ENCODE data around the gene CLPTM1L.
"Not testable (repeated sequence)": the region's sequence is repeated elsewhere in the genome, so short reads cannot be mapped to it uniquely, and the experiment has no call there.

CLPTM1L gene

DNA sequence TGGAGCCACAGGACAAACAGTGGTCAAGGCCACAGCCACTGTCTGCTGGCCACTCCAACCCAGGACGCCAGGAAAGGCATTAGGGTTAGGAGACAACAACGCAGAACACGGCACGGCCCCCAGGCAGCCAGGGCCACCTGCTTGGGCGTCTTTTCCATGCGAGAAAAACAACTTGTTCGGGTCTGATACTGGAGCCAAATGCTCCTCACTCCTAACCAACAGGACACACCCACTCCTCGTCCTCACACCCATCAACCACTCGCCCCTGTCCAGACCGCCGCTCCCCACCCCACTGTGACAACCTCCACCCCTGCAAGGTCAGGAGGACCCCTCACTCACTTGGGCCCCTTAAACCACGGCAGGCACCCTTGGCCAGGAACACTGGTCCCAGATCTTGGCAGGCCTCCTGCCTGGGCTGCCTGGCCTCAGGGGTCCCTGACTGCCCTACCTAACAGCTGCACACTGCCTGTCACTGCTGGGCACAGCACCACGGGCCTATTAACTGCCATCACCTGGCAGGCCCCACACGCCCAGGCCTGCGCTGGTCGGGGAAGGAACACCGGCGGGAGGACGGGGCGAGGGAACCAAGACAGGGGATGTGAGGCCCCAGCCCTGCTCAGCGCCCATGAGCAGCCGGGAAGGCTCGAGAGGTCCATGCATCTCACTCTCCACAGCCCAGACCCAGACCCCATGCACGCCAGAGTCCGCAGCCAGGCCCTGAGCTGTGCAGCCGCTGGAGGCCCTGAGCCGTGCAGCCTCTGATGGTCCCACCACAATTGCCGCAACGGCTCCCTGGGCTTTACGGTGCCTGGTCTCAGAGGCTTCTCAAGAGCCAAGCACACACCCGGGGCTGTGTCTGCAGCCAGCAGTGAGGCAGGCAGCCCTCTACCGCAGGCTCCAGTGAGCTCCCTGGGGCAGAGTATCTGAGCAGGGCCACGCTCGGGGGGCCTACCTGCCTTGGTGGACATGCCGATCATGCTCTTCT lies 13.8 kb downstream of the CLPTM1L start:
- Mint-ChIP-seq H3K36me3 (ENCODE audit: insufficient read depth) (peaks cover 26% of the 10 kb centered on the region), H3K4me1 (peaks cover 19% of the 10 kb centered on the region), H3K9me3 (no peaks in the 10 kb centered on the region), H3K4me3 (no peak overlapping the region), H3K27me3 (no peaks in the 10 kb centered on the region), H3K27ac (ENCODE audit: low read depth) (no peak overlapping the region)
- ATAC-seq (replicated peaks; ENCODE audit: extremely low read depth, poor library complexity, severe bottlenecking), result no peak
- no peak for DNase-seq (ENCODE audit: low spot score in 2 of 2)

DNA sequence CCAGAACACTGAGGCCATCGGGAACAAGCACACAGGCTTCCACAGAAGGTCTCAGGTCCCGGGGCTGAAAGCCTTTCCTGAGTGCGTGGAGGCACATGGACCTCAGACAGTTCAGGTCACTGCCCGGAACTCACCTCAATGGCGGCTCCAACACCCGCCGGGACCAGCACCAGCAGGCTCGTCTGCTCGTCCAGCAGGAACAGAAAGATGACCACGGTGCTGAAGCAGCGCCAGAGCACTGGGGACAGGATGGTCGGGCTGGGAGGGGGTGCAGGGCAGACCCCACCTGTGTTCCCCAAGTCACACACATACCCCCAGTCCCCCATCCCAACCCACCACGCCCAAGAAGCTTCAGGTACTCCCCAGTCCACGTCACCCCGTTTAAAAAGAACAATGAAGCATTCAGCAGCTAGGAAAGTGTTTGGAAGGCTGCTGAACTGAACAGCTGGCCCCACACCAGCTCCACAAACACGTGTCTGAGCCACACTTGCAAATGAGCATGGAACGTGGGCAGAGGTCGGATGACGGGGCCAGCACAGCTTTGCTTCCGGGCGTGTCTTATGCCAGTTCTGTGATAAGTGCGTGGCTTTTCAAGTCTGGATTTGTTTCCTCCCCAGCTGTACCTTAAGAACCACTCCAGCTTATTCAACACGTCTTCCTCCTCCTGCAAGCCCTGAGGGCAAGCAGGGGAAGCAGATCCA lies 14.6 kb downstream of the CLPTM1L start:
- ATAC-seq (replicated peaks; ENCODE audit: extremely low read depth, poor library complexity, severe bottlenecking) (no peak), DNase-seq (ENCODE audit: low spot score in 2 of 2) (no peak)
- no peaks in the 10 kb centered on the region for H3K27me3 Mint-ChIP-seq
- peaks cover 21% of the 10 kb centered on the region for H3K4me1 Mint-ChIP-seq
- H3K9me3 Mint-ChIP-seq, result no peaks in the 10 kb centered on the region
- H3K27ac Mint-ChIP-seq (ENCODE audit: low read depth), result peak overlapping the region; percentile 33
- H3K36me3 Mint-ChIP-seq (ENCODE audit: insufficient read depth), result peaks cover 22% of the 10 kb centered on the region
- H3K4me3 Mint-ChIP-seq, result no peak overlapping the region

GRCh38 chr5:1329111-1329579 lies 15.8 kb downstream of the CLPTM1L start:
- H3K27me3 Mint-ChIP-seq, result no peaks in the 10 kb centered on the region
- no peak for DNase-seq (ENCODE audit: low spot score in 2 of 2)
- ATAC-seq (replicated peaks; ENCODE audit: extremely low read depth, poor library complexity, severe bottlenecking), result no peak
- H3K4me1 Mint-ChIP-seq, result peaks cover 21% of the 10 kb centered on the region
- H3K36me3 Mint-ChIP-seq (ENCODE audit: insufficient read depth), result peaks cover 14% of the 10 kb centered on the region
- no peaks in the 10 kb centered on the region for H3K9me3 Mint-ChIP-seq
- no peak overlapping the region for H3K27ac Mint-ChIP-seq (ENCODE audit: low read depth)
- no peak overlapping the region for H3K4me3 Mint-ChIP-seq

- Mint-ChIP-seq H3K27ac (ENCODE audit: low read depth) (peak overlapping the region; percentile 7), H3K4me1 (peaks cover 21% of the 10 kb centered on the region), H3K36me3 (ENCODE audit: insufficient read depth) (peaks cover 15% of the 10 kb centered on the region)
- H3K4me3 Mint-ChIP-seq; ATAC-seq (replicated peaks; ENCODE audit: extremely low read depth, poor library complexity, severe bottlenecking); H3K27me3 Mint-ChIP-seq; DNase-seq (ENCODE audit: low spot score in 2 of 2); H3K9me3 Mint-ChIP-seq: not testable (repeated sequence)
These were observed 16.4 kb downstream of the CLPTM1L start for GRCh38 chr5:1328237-1329110.

GRCh38 chr5:1326901-1327756 lies 17.8 kb downstream of the CLPTM1L start:
- ATAC-seq (replicated peaks; ENCODE audit: extremely low read depth, poor library complexity, severe bottlenecking); H3K9me3 Mint-ChIP-seq; DNase-seq (ENCODE audit: low spot score in 2 of 2); H3K4me3 Mint-ChIP-seq; H3K27me3 Mint-ChIP-seq: not testable (repeated sequence)
- Mint-ChIP-seq H3K27ac (ENCODE audit: low read depth) (peak overlapping the region; percentile 63), H3K36me3 (ENCODE audit: insufficient read depth) (peaks cover 16% of the 10 kb centered on the region), H3K4me1 (peaks cover 21% of the 10 kb centered on the region)

DNA sequence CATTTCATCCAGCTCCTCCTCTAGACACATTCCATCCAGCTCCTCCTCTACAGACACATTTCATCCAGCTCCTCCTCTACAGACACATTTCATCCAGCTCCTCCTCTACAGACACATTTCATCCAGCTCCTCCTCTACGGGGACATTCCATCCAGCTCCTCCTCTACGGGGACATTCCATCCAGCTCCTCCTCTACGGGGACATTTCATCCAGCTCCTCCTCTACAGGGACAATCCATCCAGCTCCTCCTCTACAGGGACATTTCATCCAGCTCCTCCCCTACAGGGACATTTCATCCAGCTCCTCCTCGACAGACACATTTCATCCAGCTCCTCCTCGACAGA lies 18.4 kb downstream of the CLPTM1L start:
- Mint-ChIP-seq H3K27ac (ENCODE audit: low read depth) (peak overlapping the region; percentile 13), H3K4me1 (peaks cover 21% of the 10 kb centered on the region), H3K36me3 (ENCODE audit: insufficient read depth) (peaks cover 13% of the 10 kb centered on the region)
- not testable (repeated sequence) for H3K4me3 Mint-ChIP-seq; ATAC-seq (replicated peaks; ENCODE audit: extremely low read depth, poor library complexity, severe bottlenecking); H3K9me3 Mint-ChIP-seq; DNase-seq (ENCODE audit: low spot score in 2 of 2); H3K27me3 Mint-ChIP-seq

DNA sequence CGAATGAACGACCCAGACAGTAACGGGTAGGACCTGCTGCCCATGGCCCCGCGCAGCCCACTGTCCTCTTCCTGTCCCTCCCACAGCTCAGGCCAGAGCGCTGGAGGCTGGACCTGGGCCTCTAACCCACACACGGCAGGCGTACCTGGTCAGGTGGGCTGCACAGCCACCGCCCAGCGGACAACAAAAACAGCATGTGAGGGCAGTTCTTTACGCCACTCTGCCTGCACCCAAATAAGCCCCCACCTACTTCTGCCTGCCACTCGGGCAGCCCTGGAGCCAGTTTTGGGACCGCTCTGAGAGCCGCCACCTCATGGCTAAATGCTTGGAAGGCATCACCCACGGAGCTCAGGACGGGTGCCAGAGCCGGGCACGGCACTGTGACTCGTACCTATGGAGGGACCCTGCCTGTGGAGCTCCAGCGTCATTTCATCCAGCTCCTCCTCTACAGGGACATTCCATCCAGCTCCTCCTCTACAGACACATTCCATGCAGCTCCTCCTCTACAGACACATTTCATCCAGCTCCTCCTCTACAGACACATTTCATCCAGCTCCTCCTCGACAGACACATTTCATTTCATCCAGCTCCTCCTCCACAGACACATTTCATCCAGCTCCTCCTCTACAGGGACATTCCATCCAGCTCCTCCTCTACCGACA lies 18.9 kb downstream of the CLPTM1L start:
- ATAC-seq (replicated peaks; ENCODE audit: extremely low read depth, poor library complexity, severe bottlenecking) (no peak), DNase-seq (ENCODE audit: low spot score in 2 of 2) (no peak)
- Mint-ChIP-seq H3K4me3 (no peak overlapping the region), H3K4me1 (peaks cover 21% of the 10 kb centered on the region), H3K36me3 (ENCODE audit: insufficient read depth) (peaks cover 13% of the 10 kb centered on the region), H3K27ac (ENCODE audit: low read depth) (peak overlapping the region; percentile 13), H3K9me3 (no peaks in the 10 kb centered on the region), H3K27me3 (no peaks in the 10 kb centered on the region)

DNA sequence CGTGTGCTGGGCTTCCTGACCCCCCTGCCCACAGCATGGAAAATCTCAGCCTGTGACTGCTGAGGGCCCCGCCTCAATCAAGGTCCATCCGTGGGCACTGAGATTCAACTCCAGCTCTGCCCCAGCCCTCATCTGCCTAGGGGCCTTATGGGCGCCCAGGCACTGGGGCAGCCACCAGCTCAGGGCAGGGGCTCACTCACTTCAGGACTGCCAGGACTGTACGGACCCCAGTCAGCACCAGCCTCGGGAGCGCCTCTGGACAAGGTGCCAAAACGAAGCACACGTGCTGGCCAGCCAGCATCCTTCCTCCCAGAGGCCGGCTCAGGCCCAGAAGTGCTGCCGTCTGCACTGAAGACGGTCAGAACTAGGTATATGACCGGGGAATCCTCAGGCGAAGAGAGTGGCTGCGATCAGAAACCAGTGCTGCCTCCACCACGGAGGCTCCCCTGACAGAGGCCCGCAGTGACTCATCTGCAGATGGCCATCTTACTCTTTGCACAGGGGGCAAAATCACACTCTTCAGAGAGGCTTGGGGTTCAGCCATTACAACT lies 19.6 kb downstream of the CLPTM1L start:
- peaks cover 15% of the 10 kb centered on the region for H3K36me3 Mint-ChIP-seq (ENCODE audit: insufficient read depth)
- H3K9me3 Mint-ChIP-seq, result no peaks in the 10 kb centered on the region
- no peak for DNase-seq (ENCODE audit: low spot score in 2 of 2)
- H3K27ac Mint-ChIP-seq (ENCODE audit: low read depth), result no peak overlapping the region
- H3K4me3 Mint-ChIP-seq, result no peak overlapping the region
- no peaks in the 10 kb centered on the region for H3K27me3 Mint-ChIP-seq
- no peak for ATAC-seq (replicated peaks; ENCODE audit: extremely low read depth, poor library complexity, severe bottlenecking)
- peaks cover 21% of the 10 kb centered on the region for H3K4me1 Mint-ChIP-seq

- Mint-ChIP-seq H3K27me3 (no peaks in the 10 kb centered on the region), H3K4me3 (no peak overlapping the region), H3K36me3 (ENCODE audit: insufficient read depth) (peaks cover 15% of the 10 kb centered on the region), H3K9me3 (no peaks in the 10 kb centered on the region), H3K4me1 (peaks cover 21% of the 10 kb centered on the region), H3K27ac (ENCODE audit: low read depth) (no peak overlapping the region)
- DNase-seq (ENCODE audit: low spot score in 2 of 2) (no peak), ATAC-seq (replicated peaks; ENCODE audit: extremely low read depth, poor library complexity, severe bottlenecking) (no peak)
These were observed 20.1 kb downstream of the CLPTM1L start for GRCh38 chr5:1324719-1325190.

- H3K4me3 Mint-ChIP-seq, result no peak overlapping the region
- no peak overlapping the region for H3K27ac Mint-ChIP-seq (ENCODE audit: low read depth)
- H3K27me3 Mint-ChIP-seq, result no peaks in the 10 kb centered on the region
- H3K9me3 Mint-ChIP-seq, result no peaks in the 10 kb centered on the region
- no peak for ATAC-seq (replicated peaks; ENCODE audit: extremely low read depth, poor library complexity, severe bottlenecking)
- peaks cover 15% of the 10 kb centered on the region for H3K36me3 Mint-ChIP-seq (ENCODE audit: insufficient read depth)
- DNase-seq (ENCODE audit: low spot score in 2 of 2), result no peak
- peaks cover 21% of the 10 kb centered on the region for H3K4me1 Mint-ChIP-seq
These were observed 20.6 kb downstream of the CLPTM1L start for GRCh38 chr5:1324301-1324700.

DNA sequence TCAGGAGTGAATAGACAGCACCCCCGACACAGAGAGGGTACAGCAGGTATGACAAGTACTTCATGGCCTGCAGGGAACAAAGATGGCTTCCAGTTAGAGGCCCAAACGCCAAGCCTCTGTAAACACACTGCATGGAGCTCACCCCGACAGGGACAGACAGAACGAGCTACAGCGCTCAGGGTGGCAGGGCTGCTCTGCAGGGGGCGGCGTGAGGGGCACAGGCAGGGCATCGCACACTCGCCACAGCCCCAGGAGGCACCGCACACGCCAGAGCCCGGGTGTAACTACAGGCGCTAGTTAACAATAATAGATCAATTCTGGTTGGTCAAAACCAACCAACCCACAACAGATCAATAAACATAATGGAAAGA lies 21.1 kb downstream of the CLPTM1L start:
- peaks cover 15% of the 10 kb centered on the region for H3K36me3 Mint-ChIP-seq (ENCODE audit: insufficient read depth)
- no peak for DNase-seq (ENCODE audit: low spot score in 2 of 2)
- H3K4me3 Mint-ChIP-seq, result no peak overlapping the region
- H3K9me3 Mint-ChIP-seq, result no peaks in the 10 kb centered on the region
- ATAC-seq (replicated peaks; ENCODE audit: extremely low read depth, poor library complexity, severe bottlenecking), result no peak
- H3K4me1 Mint-ChIP-seq, result peaks cover 19% of the 10 kb centered on the region
- H3K27ac Mint-ChIP-seq (ENCODE audit: low read depth), result no peak overlapping the region
- no peaks in the 10 kb centered on the region for H3K27me3 Mint-ChIP-seq

Data from central memory CD8-positive, alpha-beta T cell (primary cell).